DND-41 (cell line): ENCODE results near the gene REG1B.

Experiments
- CTCF ChIP-seq: IDR thresholded peaks from 2 replicates; pipeline ENCODE4 v1.5.1; 2012; ENCODE audit warnings: borderline replicate concordance, low read length, moderate library complexity, mild to moderate bottlenecking; ENCODE audit not compliant: poor library complexity, severe bottlenecking; ENCODE audit errors: extremely low read depth
- EZH2 ChIP-seq: IDR thresholded peaks from 3 replicates; pipeline ENCODE4 v1.6.1; 2012; ENCODE audit warnings: borderline replicate concordance, low read depth, mild to moderate bottlenecking, moderate library complexity, low read length, inconsistent platforms; ENCODE audit not compliant: severe bottlenecking

GRCh38 chr2:79120194-79120713, 32.5 kb upstream of the REG1B start, which contains the start of gene REG1A:
- TF ChIP-seq CTCF: no peak
- no peak for TF ChIP-seq EZH2
